Skin of body (tissue), 2 donors: ENCODE results near the gene GNS. TPM values are rescaled to one million over a fixed set of nuclear protein-coding genes. Genes with fewer than 3 reads are reported as not detected.
"Not testable (repeated sequence)": the region's sequence is repeated elsewhere in the genome, so short reads cannot be mapped to it uniquely, and the experiment has no call there.

ENCODE experiments used
- DNase-seq: peaks from one replicate; lab custom pipeline; 2025; lab: John Stamatoyannopoulos, UW
- total RNA-seq: library from RNA; depleted of rRNA; stranded (reverse); fragments of >200 nt; gene quantifications from one replicate; pipeline ENCODE4 v1.2.3, GENCODE V29; 2014

GNS gene
- total RNA-seq, 1 donor from 2014 or later, result 62.0 TPM

- no peak for DNase-seq
Measured at GRCh38 chr12:64699504-64700115, 59.6 kb downstream of the GNS start.

GRCh38 chr12:64696080-64696741, 63.0 kb downstream of the GNS start:
- DNase-seq, result no peak

GRCh38 chr12:64695550-64695949, 63.7 kb downstream of the GNS start:
- no peak for DNase-seq

- no peak for DNase-seq
Measured at GRCh38 chr12:64694130-64695040, 64.8 kb downstream of the GNS start.

- no peak for DNase-seq
Measured at GRCh38 chr12:64691795-64692583, 67.2 kb downstream of the GNS start.

- no peak for DNase-seq
Measured at GRCh38 chr12:64691227-64691794, 67.9 kb downstream of the GNS start.

- not testable (repeated sequence) for DNase-seq
Measured at GRCh38 chr12:64690236-64690635, 69.0 kb downstream of the GNS start.

- no peak for DNase-seq
Measured at GRCh38 chr12:64688715-64689114, 70.5 kb downstream of the GNS start.

GRCh38 chr12:64688219-64688618, 71.0 kb downstream of the GNS start:
- DNase-seq, result peak; percentile 6

- DNase-seq, result peak; percentile 27
Measured at GRCh38 chr12:64687816-64688215, 71.4 kb downstream of the GNS start.

GRCh38 chr12:64685605-64686004, 73.6 kb downstream of the GNS start:
- DNase-seq, result no peak

- DNase-seq, result no peak
Measured at GRCh38 chr12:64685050-64685449, 74.2 kb downstream of the GNS start.

- DNase-seq, result no peak
Measured at GRCh38 chr12:64683816-64684543, 75.2 kb downstream of the GNS start.

GRCh38 chr12:64682572-64683277, 76.5 kb downstream of the GNS start:
- peak; percentile 71 for DNase-seq

- no peak for DNase-seq
Measured at GRCh38 chr12:64681200-64682052, 77.8 kb downstream of the GNS start.

- no peak for DNase-seq
Measured at GRCh38 chr12:64680235-64680634, 79.0 kb downstream of the GNS start.

- peak; percentile 72 for DNase-seq
Measured at GRCh38 chr12:64679487-64680001, 79.7 kb downstream of the GNS start.

- no peak for DNase-seq
Measured at GRCh38 chr12:64678835-64679234, 80.4 kb downstream of the GNS start.

- DNase-seq, result no peak
Measured at GRCh38 chr12:64678248-64678647, 81.0 kb downstream of the GNS start.
